ENCODE results near the gene RALGDS.
A peak's percentile ranks its signal among the peaks of the same experiment; 100 is the strongest.

Gene RALGDS

GRCh38 chr9:133149130-133150015, 28.3 kb upstream of the RALGDS start:
- peak; percentile 82 for DNase-seq

GRCh38 chr9:133148199-133149129, 27.4 kb upstream of the RALGDS start:
- peak; percentile 46 for DNase-seq

GRCh38 chr9:133147412-133148198, 26.6 kb upstream of the RALGDS start:
- peak; percentile 83 for DNase-seq

GRCh38 chr9:133146746-133147411, 25.8 kb upstream of the RALGDS start:
- DNase-seq, result no peak

- no peak for DNase-seq
Observed at GRCh38 chr9:133144904-133145851, 24.1 kb upstream of the RALGDS start.

- DNase-seq, result peak; percentile 96
Observed at GRCh38 chr9:133144142-133144903, 23.3 kb upstream of the RALGDS start.

- no peak for DNase-seq
Observed at GRCh38 chr9:133143639-133144141, 22.6 kb upstream of the RALGDS start.

GRCh38 chr9:133142684-133143622, 21.9 kb upstream of the RALGDS start:
- peak; percentile 47 for DNase-seq

- DNase-seq, result peak; percentile 87
Observed at GRCh38 chr9:133141833-133142595, 21.0 kb upstream of the RALGDS start.

GRCh38 chr9:133140606-133141005, 19.6 kb upstream of the RALGDS start:
- no peak for DNase-seq

GRCh38 chr9:133140174-133140505, 19.1 kb upstream of the RALGDS start:
- DNase-seq, result no peak

GRCh38 chr9:133139246-133140173, 18.5 kb upstream of the RALGDS start:
- DNase-seq, result no peak

GRCh38 chr9:133137451-133138231, 16.6 kb upstream of the RALGDS start:
- DNase-seq, result no peak

- peak; percentile 63 for DNase-seq
Observed at GRCh38 chr9:133135146-133135745, 14.2 kb upstream of the RALGDS start.

- no peak for DNase-seq
Observed at GRCh38 chr9:133134388-133135145, 13.5 kb upstream of the RALGDS start.
